Keratinocyte (primary cell): ENCODE measurements around the gene CSNK1G2.

Source experiments
- CTCF ChIP-seq, 3 experiments: IDR thresholded peaks in 1 of 3; conservative IDR thresholded peaks in 1 of 3; optimal IDR thresholded peaks in 1 of 3; 2 replicates in 2 of 3; 3 replicates in 1 of 3; pipeline versions ENCODE3 to v1.5.1; 2011; ENCODE audit warnings: low read length in 3 of 3, mild to moderate bottlenecking in 3 of 3, moderate library complexity in 2 of 3, control low read depth in 1 of 3, inconsistent platforms in 1 of 3; ENCODE audit not compliant: insufficient read depth in 2 of 3; ENCODE audit errors: extremely low read depth in 1 of 3
- EZH2 ChIP-seq: IDR thresholded peaks from one replicate; pipeline ENCODE4 v1.6.1; 2012; ENCODE audit warnings: inconsistent platforms, mild to moderate bottlenecking, low read length, moderate library complexity

DNA sequence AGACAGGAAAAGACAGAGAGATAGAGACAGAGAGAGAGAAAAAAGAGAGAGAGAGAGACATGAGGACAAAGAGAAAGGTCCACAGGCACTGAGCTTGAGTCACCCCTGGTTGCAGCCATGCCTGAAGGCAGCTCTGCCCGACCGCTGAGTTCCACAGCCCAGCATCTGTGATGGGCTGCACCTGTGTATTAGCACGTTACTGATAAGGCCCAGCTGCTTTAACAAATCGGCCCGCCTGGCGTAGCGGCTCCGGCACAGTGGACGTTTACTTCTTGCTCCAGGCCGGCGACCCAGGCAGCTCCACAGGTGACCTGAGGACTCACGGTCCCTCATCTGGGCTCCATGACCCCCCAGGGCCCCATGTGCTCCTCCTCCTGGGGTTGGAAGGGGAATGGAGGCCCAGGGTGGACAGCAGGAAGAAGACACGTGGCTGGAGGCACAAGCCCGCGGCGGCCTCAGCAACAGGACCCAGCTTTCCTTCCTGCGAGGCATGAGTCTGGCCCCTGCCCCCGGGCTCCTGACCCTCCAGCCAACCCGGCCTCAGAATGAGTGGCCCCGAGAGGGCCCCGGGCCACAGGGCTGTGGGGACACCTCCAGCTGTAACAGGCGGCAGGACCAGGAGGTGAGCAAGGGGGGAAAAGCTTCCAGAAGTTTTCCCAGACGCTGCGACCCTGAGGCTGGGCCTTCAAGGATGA, 3.9 kb upstream of the CSNK1G2 start:
- TF ChIP-seq CTCF (optimal IDR thresholded peaks at IDR 0.05 in 1 of 3, IDR thresholded peaks at IDR 0.05 in 1 of 3, conservative IDR thresholded peaks at IDR 0.05 in 1 of 3; ENCODE audit: extremely low read depth in 1 of 3, insufficient read depth in 2 of 3, low read length in 3 of 3): no peak
- TF ChIP-seq EZH2: no peak
